HG03432 (cell line): ENCODE measurements around the gene PACS1.

Experiments used
- ATAC-seq: cut with Tn5 transposase; IDR thresholded peaks from one replicate; pipeline ENCODE4 v1.9.1; 2021; ENCODE audit warnings: mild to moderate bottlenecking, moderate library complexity; ENCODE audit not compliant: unreplicated experiment

PACS1 gene

DNA sequence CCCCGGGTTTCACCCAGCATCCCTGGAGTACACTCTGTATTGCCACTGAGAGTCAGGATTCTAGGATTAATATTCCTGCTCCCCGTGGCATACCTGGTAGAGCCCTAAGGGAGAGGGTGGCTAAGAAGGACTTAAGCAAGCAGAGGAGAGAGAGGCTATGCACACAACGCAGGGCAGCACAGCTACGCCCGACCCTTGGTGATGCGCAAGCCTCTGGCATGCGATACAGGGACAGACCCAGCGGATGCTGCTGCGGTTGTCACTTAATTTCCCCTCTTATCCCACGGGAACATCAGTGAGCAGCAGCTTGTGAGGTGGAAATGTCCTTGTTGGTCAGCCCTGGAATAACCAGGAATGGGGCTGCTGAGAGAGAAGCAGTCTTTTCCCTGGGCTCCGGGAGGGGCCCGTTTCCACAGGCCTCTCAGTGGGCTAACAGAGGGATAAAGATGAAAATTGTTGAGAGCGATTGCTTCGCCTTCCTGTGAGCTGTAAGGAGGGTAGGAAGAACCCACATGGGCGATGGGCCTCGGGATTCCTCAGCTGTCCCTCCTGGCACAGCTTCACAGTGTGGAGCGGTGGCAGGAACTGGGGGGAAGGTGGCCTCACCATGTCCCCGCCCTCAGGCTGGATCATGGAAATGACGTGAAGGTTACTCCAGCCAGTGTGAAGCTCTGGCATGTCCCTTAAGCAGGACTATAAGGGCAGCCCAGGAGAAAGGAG is 149.9 kb downstream of the PACS1 start:
- ATAC-seq, result no peak

GRCh38 chr11:66220566-66220935 is 150.5 kb downstream of the PACS1 start:
- no peak for ATAC-seq

GRCh38 chr11:66221012-66221411 is 150.9 kb downstream of the PACS1 start:
- no peak for ATAC-seq

- ATAC-seq, result peak; percentile 7
Observed at GRCh38 chr11:66221726-66222236, 151.7 kb downstream of the PACS1 start.

DNA sequence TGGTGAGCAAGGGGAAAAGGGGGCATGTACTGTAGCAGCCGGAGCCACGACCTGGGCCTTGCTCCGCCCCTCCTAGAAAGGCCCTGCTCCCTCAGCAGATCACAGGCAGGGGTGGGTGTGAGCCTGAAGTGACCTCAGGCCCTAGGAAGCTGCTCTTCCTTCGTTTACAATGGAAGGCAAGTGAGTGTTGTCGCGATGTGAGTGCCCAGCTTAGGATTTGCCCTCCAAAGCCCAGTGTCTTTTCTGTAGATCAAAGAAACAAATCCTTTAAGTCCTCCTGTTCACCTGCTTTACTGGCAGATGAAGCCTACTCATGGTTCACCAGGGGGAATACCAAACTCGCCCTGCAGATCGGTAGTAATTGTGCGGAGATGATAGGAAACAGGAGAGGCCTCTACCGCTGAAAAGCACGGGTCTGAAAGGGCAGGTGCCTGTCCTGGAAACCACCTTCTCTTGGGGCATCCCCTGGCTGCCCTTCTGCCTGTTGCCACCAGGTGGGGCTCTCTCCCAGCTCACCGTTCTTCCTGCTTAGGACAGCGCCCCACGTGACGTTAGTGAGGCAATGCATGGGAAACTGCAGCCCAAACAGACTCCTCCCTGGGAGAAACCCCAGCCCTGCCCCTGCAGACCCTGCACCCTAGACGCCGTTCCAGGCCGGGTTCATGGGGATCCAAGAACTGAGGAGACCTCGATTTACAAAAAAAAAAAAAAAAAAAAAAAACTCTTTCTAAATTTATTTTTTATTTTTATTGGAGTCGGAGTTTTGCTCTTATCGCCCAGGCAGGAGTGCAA is 152.5 kb downstream of the PACS1 start:
- ATAC-seq, result peak; percentile 85

GRCh38 chr11:66224226-66224855 is 154.3 kb downstream of the PACS1 start:
- no peak for ATAC-seq

GRCh38 chr11:66225066-66225465 is 155.0 kb downstream of the PACS1 start:
- no peak for ATAC-seq

- no peak for ATAC-seq
Observed at GRCh38 chr11:66226101-66226500, 156.0 kb downstream of the PACS1 start.

- ATAC-seq, result no peak
Observed at GRCh38 chr11:66227700-66228099, 157.6 kb downstream of the PACS1 start.

GRCh38 chr11:66228521-66228920 is 158.4 kb downstream of the PACS1 start:
- no peak for ATAC-seq

GRCh38 chr11:66230156-66230555 is 160.1 kb downstream of the PACS1 start:
- ATAC-seq, result no peak

DNA sequence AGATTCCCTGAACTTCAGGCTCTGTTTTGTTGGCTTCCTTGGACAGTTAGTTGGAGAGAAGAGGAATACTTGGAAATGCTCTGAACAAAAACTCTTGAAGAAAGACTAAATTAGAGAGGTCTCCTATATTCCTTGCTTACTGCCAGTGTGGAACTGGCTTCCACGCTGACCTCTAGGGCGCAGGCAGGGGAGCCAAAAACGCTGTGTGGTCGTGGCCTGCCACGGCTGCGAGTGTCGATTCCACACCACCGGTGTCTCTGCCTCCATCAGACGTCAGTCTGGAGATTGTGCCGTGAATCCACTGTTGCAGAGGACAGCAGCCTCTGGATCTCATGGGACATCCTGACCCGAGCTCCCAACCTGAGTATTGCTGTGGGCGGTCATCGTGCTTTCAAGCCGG is 160.9 kb downstream of the PACS1 start:
- no peak for ATAC-seq

DNA sequence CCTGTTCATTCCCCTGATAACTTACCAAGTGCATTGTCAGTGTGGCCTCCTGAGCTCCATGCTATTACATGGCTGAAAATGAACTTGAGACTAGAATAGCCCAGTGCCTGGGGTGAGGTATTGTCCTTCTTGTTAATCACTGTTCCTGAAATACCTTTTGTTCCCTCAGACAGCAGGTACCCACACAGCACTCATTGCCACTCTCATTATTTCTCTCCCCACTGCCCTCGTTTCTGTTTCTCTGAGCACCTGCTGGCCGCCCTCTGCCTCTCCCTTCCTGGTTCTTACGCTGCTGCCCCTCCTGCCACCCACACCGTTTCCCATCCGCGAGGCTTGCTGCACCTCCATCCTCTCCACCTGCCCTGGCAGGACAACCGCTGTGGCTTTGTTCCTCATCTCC is 161.5 kb downstream of the PACS1 start:
- ATAC-seq, result no peak

DNA sequence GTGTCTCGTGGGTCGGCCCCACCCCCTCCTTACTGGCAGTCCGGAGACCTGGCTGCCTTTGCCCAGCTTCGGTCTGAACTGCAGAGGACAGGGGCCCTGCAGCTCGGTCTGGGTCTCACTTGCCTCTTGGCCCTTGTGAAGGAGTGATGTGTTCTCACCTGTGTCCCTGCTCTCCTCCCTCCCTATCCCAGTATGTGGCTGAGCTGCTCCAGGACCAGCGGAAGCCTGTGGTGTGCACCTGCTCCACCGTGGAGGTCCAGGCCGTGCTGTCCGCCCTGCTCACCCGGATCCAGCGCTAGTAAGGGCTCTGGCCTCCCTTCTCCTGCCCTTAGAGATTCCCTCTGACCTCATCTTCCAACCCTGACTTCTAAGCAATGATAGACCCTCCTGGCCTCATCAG is 162.7 kb downstream of the PACS1 start:
- ATAC-seq, result no peak

- no peak for ATAC-seq
Observed at GRCh38 chr11:66233301-66233700, 163.2 kb downstream of the PACS1 start.

DNA sequence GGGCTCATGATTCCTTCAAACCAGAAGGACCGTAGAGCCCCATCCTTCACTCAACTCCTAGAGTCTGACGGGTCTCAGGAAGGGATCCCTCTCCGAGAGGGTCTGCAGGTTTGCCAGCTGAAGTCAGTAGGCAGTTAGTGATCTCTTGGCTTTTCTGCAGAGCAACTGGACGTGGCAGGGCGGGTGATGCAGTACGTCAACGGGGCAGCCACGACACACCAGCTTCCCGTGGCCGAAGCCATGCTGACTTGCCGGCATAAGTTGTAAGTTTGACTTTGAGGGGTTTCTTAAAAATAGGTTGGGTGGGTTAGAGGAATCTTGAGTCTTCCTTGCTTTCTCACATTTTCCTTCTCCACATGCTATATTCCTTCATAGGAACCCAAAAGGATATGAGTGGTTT is 165.1 kb downstream of the PACS1 start:
- no peak for ATAC-seq

DNA sequence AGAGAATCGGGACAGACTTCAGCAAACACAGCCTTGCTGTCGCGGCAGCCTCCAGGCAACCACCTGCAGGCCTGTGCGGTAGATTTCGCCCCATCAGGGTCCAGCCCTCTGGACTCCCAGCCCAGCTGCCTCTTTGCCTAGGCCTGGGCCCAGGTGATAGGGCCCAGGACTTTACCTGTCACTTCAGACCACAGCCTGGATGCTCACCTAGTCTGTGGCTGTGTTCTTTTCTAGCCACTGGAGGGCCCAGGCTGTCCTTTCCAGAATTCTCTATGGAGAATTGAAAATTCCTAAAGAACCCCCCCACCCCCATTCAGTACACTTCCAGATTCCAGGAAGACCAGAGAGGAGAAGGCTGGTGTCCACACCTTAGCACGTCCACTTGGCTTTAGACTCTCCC is 167.8 kb downstream of the PACS1 start:
- no peak for ATAC-seq

DNA sequence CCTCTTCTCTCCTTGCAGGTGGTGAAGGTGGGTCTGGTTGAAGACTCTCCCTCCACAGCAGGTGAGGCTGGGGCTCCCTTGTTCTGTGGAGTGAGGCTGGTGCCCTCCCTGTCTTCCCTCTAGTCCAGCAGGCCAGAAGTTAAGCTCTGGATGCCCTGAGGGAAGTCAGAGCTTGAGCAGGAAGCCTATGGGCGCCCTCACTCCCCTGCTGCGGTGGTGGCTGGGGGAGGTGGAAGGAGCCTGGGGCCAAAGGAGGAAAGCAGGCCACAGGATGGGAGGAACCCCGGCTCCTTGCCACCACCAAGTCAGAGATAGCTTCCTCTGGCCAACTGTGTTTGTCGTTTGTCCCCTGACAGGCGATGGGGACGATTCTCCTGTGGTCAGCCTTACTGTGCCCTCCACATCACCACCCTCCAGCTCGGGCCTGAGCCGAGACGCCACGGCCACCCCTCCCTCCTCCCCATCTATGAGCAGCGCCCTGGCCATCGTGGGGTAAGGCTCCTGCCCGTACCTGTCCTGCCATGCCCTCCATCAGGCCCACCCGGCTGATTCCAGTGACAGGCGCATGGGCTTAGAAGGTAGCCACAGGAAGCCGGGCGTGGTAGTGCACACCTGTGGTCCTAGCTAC is 168.8 kb downstream of the PACS1 start:
- no peak for ATAC-seq

DNA sequence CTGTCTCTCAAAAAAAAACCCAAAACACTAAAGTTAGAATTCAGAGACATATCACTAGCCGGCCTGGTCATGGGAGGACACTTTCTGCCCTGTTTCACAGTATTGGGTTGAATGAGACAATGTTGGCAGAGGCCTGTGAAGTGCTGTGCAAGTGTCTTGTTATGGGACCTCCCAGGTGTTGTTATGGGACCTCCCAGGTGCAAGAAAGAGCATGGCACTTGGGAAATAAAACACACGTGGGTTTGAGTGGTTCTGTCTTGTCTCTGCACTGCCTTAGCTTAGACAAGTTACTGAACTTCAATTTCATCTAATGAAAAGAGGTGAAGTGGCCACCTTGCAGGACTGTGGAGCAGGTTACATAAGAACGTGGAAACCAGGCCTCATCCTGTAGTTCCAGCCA is 169.4 kb downstream of the PACS1 start:
- no peak for ATAC-seq

- no peak for ATAC-seq
Observed at GRCh38 chr11:66239998-66240780, 170.1 kb downstream of the PACS1 start.

DNA sequence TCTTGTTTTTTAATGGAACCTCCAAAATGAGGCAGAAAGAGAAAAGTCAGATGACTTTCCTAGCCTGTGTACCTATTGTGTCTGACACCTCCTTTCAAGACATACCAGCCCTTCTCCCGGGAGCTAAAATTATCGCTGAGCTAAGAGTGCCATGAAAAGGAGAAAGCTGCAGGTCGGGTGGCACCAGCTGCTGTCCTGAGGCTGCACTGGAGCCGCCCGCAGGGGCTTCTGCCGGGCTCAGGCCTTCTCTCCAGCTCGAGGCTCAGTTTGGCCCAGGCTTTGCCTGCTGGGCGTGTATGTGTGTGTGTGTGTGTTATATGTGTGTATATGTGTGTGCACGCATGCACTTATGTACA is 170.7 kb downstream of the PACS1 start:
- no peak for ATAC-seq
